Femur (tissue), 1 donor: ENCODE results near the gene SIX3.
A peak's percentile ranks its signal among the peaks of the same experiment; 100 is the strongest.

Source experiments
- DNase-seq: peaks from one replicate; pipeline ENCODE4 v3.0.0-alpha.2; 2017

Gene SIX3

GRCh38 chr2:44959855-44960254 lies 18.4 kb downstream of the SIX3 start:
- no peak for DNase-seq

GRCh38 chr2:44960871-44961270 lies 19.4 kb downstream of the SIX3 start:
- DNase-seq: no peak

- no peak for DNase-seq
Observed at GRCh38 chr2:44962176-44962695, 20.7 kb downstream of the SIX3 start.

- no peak for DNase-seq
Observed at GRCh38 chr2:44964752-44965236, 23.3 kb downstream of the SIX3 start.

- DNase-seq: no peak
Observed at GRCh38 chr2:44965684-44966083, 24.2 kb downstream of the SIX3 start.

- no peak for DNase-seq
Observed at GRCh38 chr2:44967056-44967455, 25.6 kb downstream of the SIX3 start.

- no peak for DNase-seq
Observed at GRCh38 chr2:44967727-44968432, 26.4 kb downstream of the SIX3 start.

GRCh38 chr2:44969936-44970335 lies 28.4 kb downstream of the SIX3 start:
- no peak for DNase-seq

- no peak for DNase-seq
Observed at GRCh38 chr2:44970846-44971450, 29.4 kb downstream of the SIX3 start.

GRCh38 chr2:44972771-44973535 lies 31.5 kb downstream of the SIX3 start:
- no peak for DNase-seq

- DNase-seq: no peak
Observed at GRCh38 chr2:44974064-44974715, 32.7 kb downstream of the SIX3 start.

GRCh38 chr2:44975571-44976450 lies 34.3 kb downstream of the SIX3 start:
- no peak for DNase-seq

GRCh38 chr2:44979581-44979980 lies 38.1 kb downstream of the SIX3 start:
- no peak for DNase-seq

GRCh38 chr2:44980751-44981713 lies 39.5 kb downstream of the SIX3 start:
- no peak for DNase-seq

GRCh38 chr2:44981714-44982108 lies 40.2 kb downstream of the SIX3 start:
- DNase-seq: peak; percentile 85

GRCh38 chr2:44983836-44984604 lies 42.5 kb downstream of the SIX3 start:
- no peak for DNase-seq

GRCh38 chr2:44989176-44989575 lies 47.7 kb downstream of the SIX3 start:
- DNase-seq: no peak

- no peak for DNase-seq
Observed at GRCh38 chr2:44994377-44994776, 52.9 kb downstream of the SIX3 start.
